Liver (tissue), 3 donors: ENCODE measurements around the gene TLCD4.

ENCODE experiments used
- FOXA1 ChIP-seq: IDR thresholded peaks from 2 replicates; pipeline ENCODE4 v1.6.1; 2016; ENCODE audit warnings: antibody characterized with exemption
- GABPA ChIP-seq, 2 donors: IDR thresholded peaks in 1 of 2; conservative IDR thresholded peaks in 1 of 2; 2 replicates each; pipeline ENCODE4 v1.6.1; 2016; ENCODE audit warnings: antibody characterized with exemption in 2 of 2, mild to moderate bottlenecking in 1 of 2, moderate library complexity in 1 of 2
- HNF4G ChIP-seq: IDR thresholded peaks from 2 replicates; pipeline ENCODE4 v1.6.1; 2016; ENCODE audit warnings: antibody characterized with exemption
- JUND ChIP-seq, 2 donors: IDR thresholded peaks; 2 replicates each; pipeline ENCODE4 v1.6.1; 2016; ENCODE audit warnings: antibody characterized with exemption in 2 of 2
- RAD21 ChIP-seq, 2 donors: IDR thresholded peaks; 2 replicates each; pipeline ENCODE4 v1.6.1; 2016; ENCODE audit warnings: antibody characterized with exemption in 2 of 2, mild to moderate bottlenecking in 2 of 2
- RXRA ChIP-seq, 2 donors: IDR thresholded peaks; 2 replicates each; pipeline ENCODE4 v1.6.1; 2017 to 2018; ENCODE audit warnings: antibody characterized with exemption in 2 of 2, mild to moderate bottlenecking in 1 of 2
- SP1 ChIP-seq: IDR thresholded peaks from 2 replicates; pipeline ENCODE4 v1.6.1; 2018; ENCODE audit warnings: antibody characterized with exemption, mild to moderate bottlenecking
- TAF1 ChIP-seq: conservative IDR thresholded peaks from 2 replicates; pipeline ENCODE4 v1.6.1; 2016; ENCODE audit warnings: antibody characterized with exemption, mild to moderate bottlenecking
- YY1 ChIP-seq: IDR thresholded peaks from 2 replicates; pipeline ENCODE4 v1.6.1; 2016; ENCODE audit warnings: antibody characterized with exemption, mild to moderate bottlenecking
- TF ChIP-seq, protein P1 (sequence below): IDR thresholded peaks from 2 replicates; pipeline ENCODE4 v1.6.1; 2016; ENCODE audit warnings: antibody characterized with exemption, mild to moderate bottlenecking
- TF ChIP-seq, protein P2 (sequence below): fragments of 150-350 bp; IDR thresholded peaks from 2 replicates; pipeline ENCODE4 v1.5.1; 2017; ENCODE audit warnings: improper control_type of control experiment, low read depth, low read length; ENCODE audit not compliant: missing input control
- TF ChIP-seq, protein P3 (sequence below): IDR thresholded peaks from 2 replicates; pipeline ENCODE4 v1.6.1; 2016; ENCODE audit warnings: antibody characterized with exemption
- TF ChIP-seq, protein P4 (sequence below): IDR thresholded peaks from 2 replicates; pipeline ENCODE4 v1.6.1; 2016; ENCODE audit warnings: antibody characterized with exemption
- TF ChIP-seq, protein P5 (sequence below): IDR thresholded peaks from 2 replicates; pipeline ENCODE4 v1.6.1; 2016; ENCODE audit warnings: antibody characterized with exemption
- donor health status: healthy.
- donor health status: healthy.

DNA sequence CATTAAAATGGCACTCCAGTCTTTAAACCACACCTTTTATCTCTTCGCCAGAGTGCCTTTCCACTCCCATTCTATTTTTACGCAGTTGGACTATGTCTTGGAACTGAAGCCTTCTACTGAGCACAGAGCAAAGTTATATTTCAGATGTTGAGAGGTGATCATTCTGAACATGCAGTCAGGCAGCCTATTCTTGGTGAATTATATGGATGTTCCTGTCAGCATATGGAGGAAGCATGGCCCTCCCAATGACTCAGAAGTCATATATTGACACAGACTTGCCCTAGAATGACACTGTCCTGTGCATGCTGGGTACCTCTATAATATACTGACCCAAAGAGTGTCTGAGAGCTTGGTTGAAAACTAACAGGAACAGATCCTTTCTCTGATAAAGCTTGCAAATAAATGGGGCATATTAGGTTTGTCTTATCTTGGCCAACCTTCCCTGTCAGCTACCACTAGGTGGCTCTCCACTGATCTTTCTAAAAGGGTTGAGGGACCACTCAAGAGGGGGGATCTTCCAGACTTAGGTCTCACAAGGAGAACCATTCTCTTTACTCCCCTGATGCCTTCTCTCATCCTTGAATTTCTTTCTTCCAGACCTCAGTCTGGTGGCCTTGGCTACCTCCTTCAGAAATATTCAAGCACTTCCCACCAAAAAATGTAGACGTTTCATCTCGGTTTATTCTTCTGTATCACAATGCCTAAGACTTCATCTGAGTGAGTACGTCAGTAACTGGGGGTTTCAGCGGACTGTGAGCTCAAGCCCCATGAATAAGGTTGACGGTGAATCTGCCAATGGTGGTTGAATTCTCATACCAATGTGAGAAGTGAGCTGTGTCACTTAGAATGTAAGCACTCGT, 32.6 kb upstream of the TLCD4 start:
- TF ChIP-seq JUND (IDR thresholded peaks at IDR 0.05) (no peak), HNF4G (no peak), TAF1 (no peak), RAD21 (IDR thresholded peaks at IDR 0.05) (peak; percentile 71 to 76), YY1 (no peak), RXRA (IDR thresholded peaks at IDR 0.05) (no peak), FOXA1 (no peak), SP1 (no peak), GABPA (IDR thresholded peaks at IDR 0.05 in 1 of 2, conservative IDR thresholded peaks at IDR 0.05 in 1 of 2) (no peak)
- TF ChIP-seq, protein P1, sequence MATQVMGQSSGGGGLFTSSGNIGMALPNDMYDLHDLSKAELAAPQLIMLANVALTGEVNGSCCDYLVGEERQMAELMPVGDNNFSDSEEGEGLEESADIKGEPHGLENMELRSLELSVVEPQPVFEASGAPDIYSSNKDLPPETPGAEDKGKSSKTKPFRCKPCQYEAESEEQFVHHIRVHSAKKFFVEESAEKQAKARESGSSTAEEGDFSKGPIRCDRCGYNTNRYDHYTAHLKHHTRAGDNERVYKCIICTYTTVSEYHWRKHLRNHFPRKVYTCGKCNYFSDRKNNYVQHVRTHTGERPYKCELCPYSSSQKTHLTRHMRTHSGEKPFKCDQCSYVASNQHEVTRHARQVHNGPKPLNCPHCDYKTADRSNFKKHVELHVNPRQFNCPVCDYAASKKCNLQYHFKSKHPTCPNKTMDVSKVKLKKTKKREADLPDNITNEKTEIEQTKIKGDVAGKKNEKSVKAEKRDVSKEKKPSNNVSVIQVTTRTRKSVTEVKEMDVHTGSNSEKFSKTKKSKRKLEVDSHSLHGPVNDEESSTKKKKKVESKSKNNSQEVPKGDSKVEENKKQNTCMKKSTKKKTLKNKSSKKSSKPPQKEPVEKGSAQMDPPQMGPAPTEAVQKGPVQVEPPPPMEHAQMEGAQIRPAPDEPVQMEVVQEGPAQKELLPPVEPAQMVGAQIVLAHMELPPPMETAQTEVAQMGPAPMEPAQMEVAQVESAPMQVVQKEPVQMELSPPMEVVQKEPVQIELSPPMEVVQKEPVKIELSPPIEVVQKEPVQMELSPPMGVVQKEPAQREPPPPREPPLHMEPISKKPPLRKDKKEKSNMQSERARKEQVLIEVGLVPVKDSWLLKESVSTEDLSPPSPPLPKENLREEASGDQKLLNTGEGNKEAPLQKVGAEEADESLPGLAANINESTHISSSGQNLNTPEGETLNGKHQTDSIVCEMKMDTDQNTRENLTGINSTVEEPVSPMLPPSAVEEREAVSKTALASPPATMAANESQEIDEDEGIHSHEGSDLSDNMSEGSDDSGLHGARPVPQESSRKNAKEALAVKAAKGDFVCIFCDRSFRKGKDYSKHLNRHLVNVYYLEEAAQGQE: no peak
- TF ChIP-seq, protein P2, sequence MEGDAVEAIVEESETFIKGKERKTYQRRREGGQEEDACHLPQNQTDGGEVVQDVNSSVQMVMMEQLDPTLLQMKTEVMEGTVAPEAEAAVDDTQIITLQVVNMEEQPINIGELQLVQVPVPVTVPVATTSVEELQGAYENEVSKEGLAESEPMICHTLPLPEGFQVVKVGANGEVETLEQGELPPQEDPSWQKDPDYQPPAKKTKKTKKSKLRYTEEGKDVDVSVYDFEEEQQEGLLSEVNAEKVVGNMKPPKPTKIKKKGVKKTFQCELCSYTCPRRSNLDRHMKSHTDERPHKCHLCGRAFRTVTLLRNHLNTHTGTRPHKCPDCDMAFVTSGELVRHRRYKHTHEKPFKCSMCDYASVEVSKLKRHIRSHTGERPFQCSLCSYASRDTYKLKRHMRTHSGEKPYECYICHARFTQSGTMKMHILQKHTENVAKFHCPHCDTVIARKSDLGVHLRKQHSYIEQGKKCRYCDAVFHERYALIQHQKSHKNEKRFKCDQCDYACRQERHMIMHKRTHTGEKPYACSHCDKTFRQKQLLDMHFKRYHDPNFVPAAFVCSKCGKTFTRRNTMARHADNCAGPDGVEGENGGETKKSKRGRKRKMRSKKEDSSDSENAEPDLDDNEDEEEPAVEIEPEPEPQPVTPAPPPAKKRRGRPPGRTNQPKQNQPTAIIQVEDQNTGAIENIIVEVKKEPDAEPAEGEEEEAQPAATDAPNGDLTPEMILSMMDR: peak; percentile 57
- TF ChIP-seq, protein P3, sequence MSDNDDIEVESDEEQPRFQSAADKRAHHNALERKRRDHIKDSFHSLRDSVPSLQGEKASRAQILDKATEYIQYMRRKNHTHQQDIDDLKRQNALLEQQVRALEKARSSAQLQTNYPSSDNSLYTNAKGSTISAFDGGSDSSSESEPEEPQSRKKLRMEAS: no peak
- TF ChIP-seq, protein P4, sequence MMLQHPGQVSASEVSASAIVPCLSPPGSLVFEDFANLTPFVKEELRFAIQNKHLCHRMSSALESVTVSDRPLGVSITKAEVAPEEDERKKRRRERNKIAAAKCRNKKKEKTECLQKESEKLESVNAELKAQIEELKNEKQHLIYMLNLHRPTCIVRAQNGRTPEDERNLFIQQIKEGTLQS: no peak
- TF ChIP-seq, protein P5, sequence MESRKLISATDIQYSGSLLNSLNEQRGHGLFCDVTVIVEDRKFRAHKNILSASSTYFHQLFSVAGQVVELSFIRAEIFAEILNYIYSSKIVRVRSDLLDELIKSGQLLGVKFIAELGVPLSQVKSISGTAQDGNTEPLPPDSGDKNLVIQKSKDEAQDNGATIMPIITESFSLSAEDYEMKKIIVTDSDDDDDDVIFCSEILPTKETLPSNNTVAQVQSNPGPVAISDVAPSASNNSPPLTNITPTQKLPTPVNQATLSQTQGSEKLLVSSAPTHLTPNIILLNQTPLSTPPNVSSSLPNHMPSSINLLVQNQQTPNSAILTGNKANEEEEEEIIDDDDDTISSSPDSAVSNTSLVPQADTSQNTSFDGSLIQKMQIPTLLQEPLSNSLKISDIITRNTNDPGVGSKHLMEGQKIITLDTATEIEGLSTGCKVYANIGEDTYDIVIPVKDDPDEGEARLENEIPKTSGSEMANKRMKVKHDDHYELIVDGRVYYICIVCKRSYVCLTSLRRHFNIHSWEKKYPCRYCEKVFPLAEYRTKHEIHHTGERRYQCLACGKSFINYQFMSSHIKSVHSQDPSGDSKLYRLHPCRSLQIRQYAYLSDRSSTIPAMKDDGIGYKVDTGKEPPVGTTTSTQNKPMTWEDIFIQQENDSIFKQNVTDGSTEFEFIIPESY: no peak
